OCI-LY1 (cell line): ENCODE measurements around the gene CLCN7.

Experiments used
- H2AFZ ChIP-seq: fragments of 200-600 bp; sonication (generic), shearing (Covaris generic); 2 replicates; pipeline ENCODE4 v1.6.0; 2014; ENCODE audit warnings: antibody characterized with exemption, mild to moderate bottlenecking, low read length
- H3F3A ChIP-seq: fragments of 200-600 bp; sonication (generic), shearing (Covaris generic); 2 replicates; pipeline ENCODE4 v1.6.0; 2014; ENCODE audit warnings: mild to moderate bottlenecking, antibody characterized with exemption, low read length, moderate library complexity; ENCODE audit not compliant: insufficient read depth
- H3K27ac ChIP-seq: fragments of 200-600 bp; sonication (generic); 2 replicates; pipeline ENCODE4 v1.5.1; 2014; ENCODE audit warnings: low read length, mixed run types, mild to moderate bottlenecking, low read depth; ENCODE audit not compliant: poor library complexity, severe bottlenecking
- H3K27me3 ChIP-seq: fragments of 200-600 bp; sonication (generic); 2 replicates; pipeline ENCODE4 v1.6.0; 2014; ENCODE audit warnings: antibody characterized with exemption, mild to moderate bottlenecking, low read length, moderate library complexity; ENCODE audit not compliant: insufficient read depth
- H3K36me3 ChIP-seq: fragments of 200-600 bp; sonication (generic); 2 replicates; pipeline ENCODE4 v1.6.1; 2014; ENCODE audit warnings: mild to moderate bottlenecking, antibody characterized with exemption, low read length, moderate library complexity, mixed read lengths; ENCODE audit not compliant: insufficient read depth
- H3K4me1 ChIP-seq: fragments of 200-600 bp; sonication (generic); 2 replicates; pipeline ENCODE4 v1.5.1; 2014; ENCODE audit warnings: mild to moderate bottlenecking, low read length, moderate library complexity; ENCODE audit not compliant: insufficient read depth, severe bottlenecking
- H3K4me2 ChIP-seq: fragments of 200-600 bp; sonication (generic), shearing (Covaris generic); 2 replicates; pipeline ENCODE4 v1.6.1; 2014; ENCODE audit warnings: low read length
- H3K4me3 ChIP-seq: fragments of 200-600 bp; sonication (generic); 2 replicates; pipeline ENCODE4 v1.5.1; 2014; ENCODE audit warnings: low read length, low read depth, mild to moderate bottlenecking, mixed read lengths; ENCODE audit not compliant: poor library complexity, severe bottlenecking
- H3K79me2 ChIP-seq: fragments of 200-600 bp; shearing (Covaris generic); 2 replicates; pipeline ENCODE4 v1.6.1; 2016; ENCODE audit warnings: mixed run types, low read length, mixed read lengths; ENCODE audit not compliant: insufficient read depth
- H3K9ac ChIP-seq: fragments of 200-600 bp; sonication (generic), shearing (Covaris generic); 2 replicates; pipeline ENCODE4 v1.6.1; 2014; ENCODE audit warnings: mild to moderate bottlenecking, low read length, mixed read lengths
- H3K9me2 ChIP-seq: fragments of 200-600 bp; sonication (generic), shearing (Covaris generic); 2 replicates; pipeline ENCODE4 v1.6.1; 2014; ENCODE audit warnings: low read depth, mild to moderate bottlenecking, low read length, mixed read lengths
- H3K9me3 ChIP-seq: fragments of 200-600 bp; shearing (Covaris generic); 2 replicates; pipeline ENCODE4 v1.6.1; 2014; ENCODE audit warnings: low read length, mixed read lengths
- H4K20me1 ChIP-seq: fragments of 200-600 bp; sonication (generic), shearing (Covaris generic); 2 replicates; pipeline ENCODE4 v1.6.0; 2016; ENCODE audit warnings: mild to moderate bottlenecking, low read length; ENCODE audit not compliant: insufficient read depth
- CTCF ChIP-seq: fragments of 200-600 bp; sonication (generic), shearing (Covaris generic); IDR thresholded peaks from 2 replicates; pipeline ENCODE4 v1.5.1; 2017; ENCODE audit warnings: mild to moderate bottlenecking, antibody characterized with exemption, low read length, moderate library complexity, mixed read lengths
- EZH2 ChIP-seq: fragments of 200-600 bp; sonication (generic), shearing (Covaris generic); IDR thresholded peaks from 2 replicates; pipeline ENCODE4 v1.8.0; 2017; ENCODE audit warnings: borderline replicate concordance, mixed run types, mild to moderate bottlenecking, antibody characterized with exemption, low read length, moderate library complexity, mixed read lengths

CLCN7 gene

GRCh38 chr16:1498899-1499676 is 24.3 kb upstream of the CLCN7 start:
- H3K36me3 ChIP-seq, result peaks cover 69% of the 10 kb centered on the region

GRCh38 chr16:1497014-1497598 is 22.3 kb upstream of the CLCN7 start:
- Histone ChIP-seq H3K27ac (no peak overlapping the region), H3F3A (no peaks in the 10 kb centered on the region), H3K27me3 (no peaks in the 10 kb centered on the region), H3K4me1 (peaks cover 18% of the 10 kb centered on the region), H3K4me3 (no peak overlapping the region), H3K4me2 (no peak overlapping the region), H3K9me3 (no peaks in the 10 kb centered on the region), H3K9me2 (no peaks in the 10 kb centered on the region), H3K9ac (no peak overlapping the region), H2AFZ (no peak overlapping the region), H3K36me3 (peaks cover 52% of the 10 kb centered on the region), H4K20me1 (no peaks in the 10 kb centered on the region), H3K79me2 (no peaks in the 10 kb centered on the region)
- TF ChIP-seq EZH2, result no peak
- TF ChIP-seq CTCF, result no peak

More at GRCh38 chr16:1498899-1499676, 24.3 kb upstream of the CLCN7 start:
- no peaks in the 10 kb centered on the region for H3F3A ChIP-seq
- H3K9me2 ChIP-seq, result no peaks in the 10 kb centered on the region
- H3K4me3 ChIP-seq, result no peak overlapping the region
- TF ChIP-seq EZH2 (no peak), CTCF (no peak)
- H3K27me3 ChIP-seq, result no peaks in the 10 kb centered on the region
- H3K27ac ChIP-seq, result no peak overlapping the region
- no peak overlapping the region for H3K9ac ChIP-seq
- H3K4me2 ChIP-seq, result no peak overlapping the region
- no peaks in the 10 kb centered on the region for H3K9me3 ChIP-seq
- no peaks in the 10 kb centered on the region for H4K20me1 ChIP-seq
- H3K79me2 ChIP-seq, result no peaks in the 10 kb centered on the region
- H3K4me1 ChIP-seq, result peaks cover 8% of the 10 kb centered on the region
- H2AFZ ChIP-seq, result no peak overlapping the region

GRCh38 chr16:1496464-1496863 is 21.6 kb upstream of the CLCN7 start:
- H3K4me3 ChIP-seq, result no peak overlapping the region
- no peaks in the 10 kb centered on the region for H3K79me2 ChIP-seq
- peaks cover 18% of the 10 kb centered on the region for H3K4me1 ChIP-seq
- TF ChIP-seq EZH2, result no peak
- TF ChIP-seq CTCF, result no peak
- no peaks in the 10 kb centered on the region for H3F3A ChIP-seq
- no peaks in the 10 kb centered on the region for H3K9me2 ChIP-seq
- no peaks in the 10 kb centered on the region for H4K20me1 ChIP-seq
- no peaks in the 10 kb centered on the region for H3K9me3 ChIP-seq
- H3K27me3 ChIP-seq, result no peaks in the 10 kb centered on the region
- no peak overlapping the region for H2AFZ ChIP-seq
- H3K36me3 ChIP-seq, result peaks cover 45% of the 10 kb centered on the region
- no peak overlapping the region for H3K9ac ChIP-seq
- H3K27ac ChIP-seq, result no peak overlapping the region
- no peak overlapping the region for H3K4me2 ChIP-seq
